Adrenal gland (tissue), 5 donors: ENCODE measurements around the gene ESRRB.

Source experiments
- CTCF ChIP-seq, 6 experiments: fragments of 450-650 bp in 4 of 6; fragments of 200-600 bp in 2 of 6; sonication (generic) in 1 of 6; IDR thresholded peaks; 1 replicate in 5 of 6; 2 replicates in 1 of 6; pipeline versions ENCODE4 v1.5.1 to v1.8.0; 2016 to 2021; ENCODE audit warnings: antibody characterized with exemption in 6 of 6, mild to moderate bottlenecking in 2 of 6, moderate library complexity in 1 of 6
- POLR2A ChIP-seq, 2 donors: fragments of 450-650 bp; IDR thresholded peaks; one replicate each; pipeline ENCODE4 v1.6.1; 2017; ENCODE audit warnings: antibody characterized with exemption in 2 of 2, mild to moderate bottlenecking in 2 of 2, moderate library complexity in 1 of 2
- donor health status: DM: no; HTN: no; CAD: no.

GRCh38 chr14:76465664-76466063 lies 89.7 kb downstream of the ESRRB start:
- TF ChIP-seq CTCF (IDR thresholded peaks at IDR 0.05): no peak
- no peak for TF ChIP-seq POLR2A (IDR thresholded peaks at IDR 0.05)
